ENCODE measurements around the gene HES3.
A peak's percentile ranks its signal among the peaks of the same experiment; 100 is the strongest.

Gene HES3

GRCh38 chr1:6225651-6226050 lies 18.3 kb upstream of the HES3 start:
- peaks cover 81% of the 10 kb centered on the region for H3K36me3 ChIP-seq (ENCODE audit: control insufficient read depth, low read length)

GRCh38 chr1:6233376-6233775 lies 10.6 kb upstream of the HES3 start:
- Histone ChIP-seq H3K9me3 (ENCODE audit: control insufficient read depth, insufficient read depth, low read length) (no peaks in the 10 kb centered on the region), H3F3A (ENCODE audit: control insufficient read depth, insufficient read depth) (no peaks in the 10 kb centered on the region), H3K9me2 (replicated peaks; ENCODE audit: control insufficient read depth, low read length) (no peaks in the 10 kb centered on the region), H3K27ac (ENCODE audit: low read depth, low read length) (no peak overlapping the region), H3K27me3 (ENCODE audit: control insufficient read depth, low read length) (no peaks in the 10 kb centered on the region), H3K36me3 (ENCODE audit: control insufficient read depth, low read length) (peaks cover 60% of the 10 kb centered on the region), H3K4me1 (ENCODE audit: control insufficient read depth, low read length) (peaks cover 16% of the 10 kb centered on the region), H3K4me2 (ENCODE audit: low read length) (no peak overlapping the region), H3K4me3 (ENCODE audit: low read length) (no peak overlapping the region), H4K20me1 (ENCODE audit: control insufficient read depth, insufficient read depth, low read depth, low read length) (no peaks in the 10 kb centered on the region), H3K79me2 (ENCODE audit: control insufficient read depth, low read length) (peaks cover 56% of the 10 kb centered on the region)
- TF ChIP-seq EZH2phosphoT487 (IDR thresholded peaks at IDR 0.05; ENCODE audit: borderline replicate concordance, low read length) = no peak
- no peak for TF ChIP-seq CTCF (IDR thresholded peaks at IDR 0.05; ENCODE audit: low read depth, low read length, poor library complexity, severe bottlenecking)

More at GRCh38 chr1:6225651-6226050, 18.3 kb upstream of the HES3 start:
- Histone ChIP-seq H3K4me2 (ENCODE audit: low read length) (no peak overlapping the region), H3K4me3 (ENCODE audit: low read length) (no peak overlapping the region), H3K27me3 (ENCODE audit: control insufficient read depth, low read length) (no peaks in the 10 kb centered on the region), H3F3A (ENCODE audit: control insufficient read depth, insufficient read depth) (no peaks in the 10 kb centered on the region; the same call in 1 of the 2 replicates), H4K20me1 (ENCODE audit: control insufficient read depth, insufficient read depth, low read depth, low read length) (peaks cover 8% of the 10 kb centered on the region; the same call in 1 of the 2 replicates), H3K9me3 (ENCODE audit: control insufficient read depth, insufficient read depth, low read length) (no peaks in the 10 kb centered on the region), H3K79me2 (ENCODE audit: control insufficient read depth, low read length) (peaks cover 35% of the 10 kb centered on the region), H3K4me1 (ENCODE audit: control insufficient read depth, low read length) (no peaks in the 10 kb centered on the region), H3K27ac (ENCODE audit: low read depth, low read length) (no peak overlapping the region), H3K9me2 (replicated peaks; ENCODE audit: control insufficient read depth, low read length) (no peaks in the 10 kb centered on the region)
- TF ChIP-seq CTCF (IDR thresholded peaks at IDR 0.05; ENCODE audit: low read depth, low read length, poor library complexity, severe bottlenecking) = no peak
- TF ChIP-seq EZH2phosphoT487 (IDR thresholded peaks at IDR 0.05; ENCODE audit: borderline replicate concordance, low read length) = no peak

- H3K79me2 ChIP-seq (ENCODE audit: control insufficient read depth, low read length) = peaks cover 50% of the 10 kb centered on the region
These were observed 9.3 kb upstream of the HES3 start for GRCh38 chr1:6234502-6235295.

More at GRCh38 chr1:6234502-6235295, 9.3 kb upstream of the HES3 start:
- Histone ChIP-seq H3K9me3 (ENCODE audit: control insufficient read depth, insufficient read depth, low read length) (no peaks in the 10 kb centered on the region), H3K27me3 (ENCODE audit: control insufficient read depth, low read length) (peaks cover 8% of the 10 kb centered on the region), H4K20me1 (ENCODE audit: control insufficient read depth, insufficient read depth, low read depth, low read length) (no peaks in the 10 kb centered on the region), H3K9me2 (replicated peaks; ENCODE audit: control insufficient read depth, low read length) (no peaks in the 10 kb centered on the region), H3K27ac (ENCODE audit: low read depth, low read length) (peak overlapping the region; percentile 38), H3K36me3 (ENCODE audit: control insufficient read depth, low read length) (peaks cover 52% of the 10 kb centered on the region), H3F3A (ENCODE audit: control insufficient read depth, insufficient read depth) (no peaks in the 10 kb centered on the region), H3K4me3 (ENCODE audit: low read length) (peak overlapping the region; percentile 93), H3K4me1 (ENCODE audit: control insufficient read depth, low read length) (peaks cover 16% of the 10 kb centered on the region), H3K4me2 (ENCODE audit: low read length) (peak overlapping the region; percentile 82)
- no peak for TF ChIP-seq CTCF (IDR thresholded peaks at IDR 0.05; ENCODE audit: low read depth, low read length, poor library complexity, severe bottlenecking)
- no peak for TF ChIP-seq EZH2phosphoT487 (IDR thresholded peaks at IDR 0.05; ENCODE audit: borderline replicate concordance, low read length)

Measured in DOHH2 (cell line).